22Rv1 (cell line): ENCODE data around the gene TC2N.

Experiments
- H3K27ac ChIP-seq: fragments of 450-650 bp; 2 replicates; pipeline ENCODE4 v1.5.1; 2017
- ZFX ChIP-seq: fragments of 450-650 bp; IDR thresholded peaks from 2 replicates; pipeline ENCODE4 v1.6.1; 2017; ENCODE audit warnings: antibody characterized with exemption, borderline replicate concordance
- TF ChIP-seq, protein P1 (sequence below): fragments of 450-650 bp; IDR thresholded peaks from 2 replicates; pipeline ENCODE4 v1.5.1; 2017; ENCODE audit warnings: mild to moderate bottlenecking

Gene TC2N

DNA sequence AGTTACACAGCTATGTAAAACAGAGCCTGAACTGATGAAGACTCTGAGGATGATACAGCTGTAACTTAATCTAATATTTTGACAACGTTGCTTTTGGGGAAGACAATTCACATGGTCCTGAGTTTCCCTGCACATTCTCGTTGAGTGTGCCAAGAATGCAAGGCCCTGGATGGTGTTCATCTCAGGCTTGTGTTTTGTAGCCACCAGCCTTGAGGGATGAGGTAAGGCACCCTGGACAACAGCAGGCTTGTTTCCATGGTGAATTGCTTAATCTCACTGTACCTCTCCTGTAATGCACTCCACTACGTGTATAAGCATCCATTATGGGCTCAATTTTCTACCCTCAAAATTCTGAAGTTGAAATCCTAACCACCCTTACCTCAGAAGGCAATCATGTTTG, 137.6 kb downstream of the TC2N start:
- H3K27ac ChIP-seq, result no peak overlapping the region
- TF ChIP-seq, protein P1, sequence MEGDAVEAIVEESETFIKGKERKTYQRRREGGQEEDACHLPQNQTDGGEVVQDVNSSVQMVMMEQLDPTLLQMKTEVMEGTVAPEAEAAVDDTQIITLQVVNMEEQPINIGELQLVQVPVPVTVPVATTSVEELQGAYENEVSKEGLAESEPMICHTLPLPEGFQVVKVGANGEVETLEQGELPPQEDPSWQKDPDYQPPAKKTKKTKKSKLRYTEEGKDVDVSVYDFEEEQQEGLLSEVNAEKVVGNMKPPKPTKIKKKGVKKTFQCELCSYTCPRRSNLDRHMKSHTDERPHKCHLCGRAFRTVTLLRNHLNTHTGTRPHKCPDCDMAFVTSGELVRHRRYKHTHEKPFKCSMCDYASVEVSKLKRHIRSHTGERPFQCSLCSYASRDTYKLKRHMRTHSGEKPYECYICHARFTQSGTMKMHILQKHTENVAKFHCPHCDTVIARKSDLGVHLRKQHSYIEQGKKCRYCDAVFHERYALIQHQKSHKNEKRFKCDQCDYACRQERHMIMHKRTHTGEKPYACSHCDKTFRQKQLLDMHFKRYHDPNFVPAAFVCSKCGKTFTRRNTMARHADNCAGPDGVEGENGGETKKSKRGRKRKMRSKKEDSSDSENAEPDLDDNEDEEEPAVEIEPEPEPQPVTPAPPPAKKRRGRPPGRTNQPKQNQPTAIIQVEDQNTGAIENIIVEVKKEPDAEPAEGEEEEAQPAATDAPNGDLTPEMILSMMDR, result no peak
- TF ChIP-seq ZFX, result no peak
